Astrocyte (in vitro differentiated cells and primary cell): ENCODE results near the gene USP6NL.

Experiments
- EZH2 ChIP-seq: IDR thresholded peaks from 2 replicates; pipeline ENCODE4 v1.6.1; 2012; ENCODE audit warnings: mild to moderate bottlenecking, low read length, inconsistent platforms; ENCODE audit not compliant: insufficient read depth
- TF ChIP-seq, protein P1 (sequence below): IDR thresholded peaks from 2 replicates; pipeline ENCODE4 v1.5.1; 2011; ENCODE audit warnings: low read depth, mild to moderate bottlenecking, inconsistent platforms, low read length, moderate library complexity; ENCODE audit not compliant: insufficient read depth

DNA sequence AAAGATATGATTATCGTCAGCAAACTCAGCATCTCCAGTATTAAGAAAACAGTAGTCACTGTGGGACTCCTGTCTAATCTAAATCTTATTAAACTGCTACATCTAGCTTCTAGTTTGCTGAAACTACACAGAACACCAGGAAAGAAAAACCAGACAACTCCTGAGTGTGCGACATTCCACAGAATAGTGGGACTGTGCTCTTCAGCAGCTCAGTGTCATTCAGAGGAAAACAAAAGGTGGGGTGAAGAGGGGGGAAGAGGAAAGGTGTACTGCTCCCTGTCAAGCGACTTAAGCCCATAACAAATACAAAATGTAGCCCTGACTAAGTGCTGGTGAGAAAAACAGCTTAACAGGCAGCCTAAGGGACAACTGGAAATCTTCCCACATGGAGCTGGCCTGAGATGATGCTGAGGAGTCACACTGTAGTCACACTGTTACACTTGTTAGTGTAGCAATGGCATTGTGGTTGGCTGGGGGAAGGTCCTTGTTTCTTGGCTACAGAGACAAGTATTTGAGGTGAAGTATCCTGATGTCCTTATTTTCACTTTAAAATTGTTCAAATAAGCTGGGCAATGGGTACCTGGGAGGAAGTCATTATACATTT lies 135.5 kb downstream of the USP6NL start:
- TF ChIP-seq, protein P1, sequence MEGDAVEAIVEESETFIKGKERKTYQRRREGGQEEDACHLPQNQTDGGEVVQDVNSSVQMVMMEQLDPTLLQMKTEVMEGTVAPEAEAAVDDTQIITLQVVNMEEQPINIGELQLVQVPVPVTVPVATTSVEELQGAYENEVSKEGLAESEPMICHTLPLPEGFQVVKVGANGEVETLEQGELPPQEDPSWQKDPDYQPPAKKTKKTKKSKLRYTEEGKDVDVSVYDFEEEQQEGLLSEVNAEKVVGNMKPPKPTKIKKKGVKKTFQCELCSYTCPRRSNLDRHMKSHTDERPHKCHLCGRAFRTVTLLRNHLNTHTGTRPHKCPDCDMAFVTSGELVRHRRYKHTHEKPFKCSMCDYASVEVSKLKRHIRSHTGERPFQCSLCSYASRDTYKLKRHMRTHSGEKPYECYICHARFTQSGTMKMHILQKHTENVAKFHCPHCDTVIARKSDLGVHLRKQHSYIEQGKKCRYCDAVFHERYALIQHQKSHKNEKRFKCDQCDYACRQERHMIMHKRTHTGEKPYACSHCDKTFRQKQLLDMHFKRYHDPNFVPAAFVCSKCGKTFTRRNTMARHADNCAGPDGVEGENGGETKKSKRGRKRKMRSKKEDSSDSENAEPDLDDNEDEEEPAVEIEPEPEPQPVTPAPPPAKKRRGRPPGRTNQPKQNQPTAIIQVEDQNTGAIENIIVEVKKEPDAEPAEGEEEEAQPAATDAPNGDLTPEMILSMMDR, result no peak
- TF ChIP-seq EZH2, result no peak
